Measurements from ENCODE around the gene CENPB.

DNA sequence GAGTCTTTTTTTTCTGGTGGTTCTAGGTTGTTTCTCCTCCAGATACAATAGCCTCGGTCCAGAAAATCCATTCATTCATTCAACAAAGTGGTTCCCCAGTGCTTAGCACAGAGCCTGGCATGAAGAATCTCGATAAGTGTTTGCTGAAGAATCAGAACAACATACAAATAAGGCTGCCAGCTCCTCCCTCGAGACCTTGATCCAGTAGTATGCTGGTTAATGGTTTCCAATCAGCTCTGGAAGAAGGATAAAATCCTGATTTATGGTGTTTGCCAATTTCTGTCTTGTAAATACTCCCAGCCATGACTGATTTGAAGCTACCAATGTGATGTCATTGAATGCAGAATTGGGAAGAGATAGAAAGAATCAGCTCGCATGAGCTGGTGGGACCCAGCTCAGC is 50.8 kb downstream of the CENPB start:
- TF ChIP-seq, protein P1, sequence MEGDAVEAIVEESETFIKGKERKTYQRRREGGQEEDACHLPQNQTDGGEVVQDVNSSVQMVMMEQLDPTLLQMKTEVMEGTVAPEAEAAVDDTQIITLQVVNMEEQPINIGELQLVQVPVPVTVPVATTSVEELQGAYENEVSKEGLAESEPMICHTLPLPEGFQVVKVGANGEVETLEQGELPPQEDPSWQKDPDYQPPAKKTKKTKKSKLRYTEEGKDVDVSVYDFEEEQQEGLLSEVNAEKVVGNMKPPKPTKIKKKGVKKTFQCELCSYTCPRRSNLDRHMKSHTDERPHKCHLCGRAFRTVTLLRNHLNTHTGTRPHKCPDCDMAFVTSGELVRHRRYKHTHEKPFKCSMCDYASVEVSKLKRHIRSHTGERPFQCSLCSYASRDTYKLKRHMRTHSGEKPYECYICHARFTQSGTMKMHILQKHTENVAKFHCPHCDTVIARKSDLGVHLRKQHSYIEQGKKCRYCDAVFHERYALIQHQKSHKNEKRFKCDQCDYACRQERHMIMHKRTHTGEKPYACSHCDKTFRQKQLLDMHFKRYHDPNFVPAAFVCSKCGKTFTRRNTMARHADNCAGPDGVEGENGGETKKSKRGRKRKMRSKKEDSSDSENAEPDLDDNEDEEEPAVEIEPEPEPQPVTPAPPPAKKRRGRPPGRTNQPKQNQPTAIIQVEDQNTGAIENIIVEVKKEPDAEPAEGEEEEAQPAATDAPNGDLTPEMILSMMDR (IDR thresholded peaks at IDR 0.05; ENCODE audit: poor library complexity, severe bottlenecking) = no peak
- TF ChIP-seq EZH2 (IDR thresholded peaks at IDR 0.05; ENCODE audit: borderline replicate concordance, insufficient read depth, low read length, poor library complexity, severe bottlenecking) (no peak), POLR2AphosphoS5 (IDR thresholded peaks at IDR 0.05) (no peak), EP300 (conservative IDR thresholded peaks at IDR 0.05; ENCODE audit: poor library complexity, severe bottlenecking) (no peak), RAD21 (conservative IDR thresholded peaks at IDR 0.05) (no peak), TAF1 (IDR thresholded peaks at IDR 0.05; ENCODE audit: low read depth) (no peak)
- TF ChIP-seq, protein P2, sequence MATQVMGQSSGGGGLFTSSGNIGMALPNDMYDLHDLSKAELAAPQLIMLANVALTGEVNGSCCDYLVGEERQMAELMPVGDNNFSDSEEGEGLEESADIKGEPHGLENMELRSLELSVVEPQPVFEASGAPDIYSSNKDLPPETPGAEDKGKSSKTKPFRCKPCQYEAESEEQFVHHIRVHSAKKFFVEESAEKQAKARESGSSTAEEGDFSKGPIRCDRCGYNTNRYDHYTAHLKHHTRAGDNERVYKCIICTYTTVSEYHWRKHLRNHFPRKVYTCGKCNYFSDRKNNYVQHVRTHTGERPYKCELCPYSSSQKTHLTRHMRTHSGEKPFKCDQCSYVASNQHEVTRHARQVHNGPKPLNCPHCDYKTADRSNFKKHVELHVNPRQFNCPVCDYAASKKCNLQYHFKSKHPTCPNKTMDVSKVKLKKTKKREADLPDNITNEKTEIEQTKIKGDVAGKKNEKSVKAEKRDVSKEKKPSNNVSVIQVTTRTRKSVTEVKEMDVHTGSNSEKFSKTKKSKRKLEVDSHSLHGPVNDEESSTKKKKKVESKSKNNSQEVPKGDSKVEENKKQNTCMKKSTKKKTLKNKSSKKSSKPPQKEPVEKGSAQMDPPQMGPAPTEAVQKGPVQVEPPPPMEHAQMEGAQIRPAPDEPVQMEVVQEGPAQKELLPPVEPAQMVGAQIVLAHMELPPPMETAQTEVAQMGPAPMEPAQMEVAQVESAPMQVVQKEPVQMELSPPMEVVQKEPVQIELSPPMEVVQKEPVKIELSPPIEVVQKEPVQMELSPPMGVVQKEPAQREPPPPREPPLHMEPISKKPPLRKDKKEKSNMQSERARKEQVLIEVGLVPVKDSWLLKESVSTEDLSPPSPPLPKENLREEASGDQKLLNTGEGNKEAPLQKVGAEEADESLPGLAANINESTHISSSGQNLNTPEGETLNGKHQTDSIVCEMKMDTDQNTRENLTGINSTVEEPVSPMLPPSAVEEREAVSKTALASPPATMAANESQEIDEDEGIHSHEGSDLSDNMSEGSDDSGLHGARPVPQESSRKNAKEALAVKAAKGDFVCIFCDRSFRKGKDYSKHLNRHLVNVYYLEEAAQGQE (IDR thresholded peaks at IDR 0.05; ENCODE audit: borderline replicate concordance) = no peak

All from neural cell (in vitro differentiated cells).